ENCODE data around the gene PAQR4. TPM values are rescaled to one million over a fixed set of nuclear protein-coding genes. Genes with fewer than 3 reads are reported as not detected.
"Not testable (repeated sequence)": the region's sequence is repeated elsewhere in the genome, so short reads cannot be mapped to it uniquely, and the experiment has no call there.

The PAQR4 gene
- total RNA-seq, 1 experiment from 2014 or later: 47.9 TPM

- DNase-seq (ENCODE audit: low read depth): no peak
Observed at GRCh38 chr16:2942045-2942444, 27.1 kb upstream of the PAQR4 start.

DNA sequence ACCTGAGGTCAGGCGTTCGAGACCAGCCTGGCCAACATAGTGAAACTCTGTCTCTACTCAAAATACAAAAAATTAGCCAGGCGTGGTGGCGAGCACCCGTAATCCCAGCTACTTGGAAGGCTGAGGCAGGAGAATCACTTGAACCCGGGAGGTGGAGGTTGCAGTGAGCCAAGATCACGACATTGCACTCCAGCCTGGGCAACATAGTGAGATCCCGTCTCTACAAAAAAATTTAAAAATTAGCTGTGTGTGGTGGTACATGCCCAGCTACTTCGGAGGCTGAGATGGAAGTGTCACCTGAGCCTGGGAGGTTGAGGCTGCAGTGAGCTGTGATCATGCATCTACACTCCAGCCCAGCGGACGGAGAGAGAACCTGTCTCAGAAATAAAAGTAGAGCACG is 25.4 kb upstream of the PAQR4 start:
- DNase-seq (ENCODE audit: low read depth): not testable (repeated sequence)

DNA sequence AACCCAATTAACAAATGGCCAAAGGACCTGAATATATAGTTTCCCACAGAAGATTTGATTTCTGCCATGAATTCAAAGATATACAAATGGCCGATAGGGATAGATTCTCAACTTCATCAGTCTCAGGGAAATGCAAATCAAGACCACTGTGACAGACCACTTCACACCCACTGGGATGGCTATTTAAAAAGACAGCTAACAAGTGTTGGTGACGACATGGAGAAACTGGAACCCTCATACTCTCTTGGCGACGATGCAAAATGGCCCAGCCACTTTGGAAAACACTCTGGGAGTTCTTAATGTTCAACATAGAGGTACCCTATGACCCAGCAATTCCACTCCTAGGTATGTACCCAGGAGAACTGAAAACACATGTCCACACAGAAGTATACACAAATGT is 22.5 kb upstream of the PAQR4 start:
- DNase-seq (ENCODE audit: low read depth): no peak

GRCh38 chr16:2948807-2949704 is 20.1 kb upstream of the PAQR4 start:
- no peak for DNase-seq (ENCODE audit: low read depth)

DNA sequence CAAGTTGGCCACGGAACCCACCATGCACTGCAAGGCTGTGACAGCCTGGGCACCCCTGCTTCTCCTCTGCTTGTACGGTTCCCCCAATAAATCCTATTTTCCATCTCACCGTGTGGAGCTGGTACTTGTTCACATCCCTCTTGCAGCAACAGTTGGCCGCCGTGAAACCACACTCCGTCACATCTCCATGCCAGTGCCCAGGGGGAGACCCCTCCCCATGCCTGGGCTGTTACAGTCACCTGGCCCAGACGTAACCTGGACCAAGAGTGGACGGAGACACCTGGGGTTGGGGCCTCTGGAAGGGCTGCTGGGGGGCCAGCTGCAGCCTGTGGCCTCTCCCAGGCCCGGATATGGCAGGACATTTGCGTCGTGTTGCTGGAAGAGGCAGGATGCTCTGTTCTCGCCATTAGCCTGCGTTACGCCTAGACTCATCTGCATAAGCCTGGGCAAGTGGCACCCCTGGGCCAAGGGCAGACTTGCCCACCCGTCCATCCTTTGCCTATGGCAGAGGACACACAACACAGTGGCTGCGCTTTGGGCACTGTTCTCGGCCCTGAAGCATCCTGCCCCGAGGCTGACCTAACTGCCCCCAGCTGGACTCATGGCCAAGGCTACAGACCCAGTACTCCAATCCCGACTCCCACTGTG is 19.3 kb upstream of the PAQR4 start:
- DNase-seq (ENCODE audit: low read depth): no peak

DNA sequence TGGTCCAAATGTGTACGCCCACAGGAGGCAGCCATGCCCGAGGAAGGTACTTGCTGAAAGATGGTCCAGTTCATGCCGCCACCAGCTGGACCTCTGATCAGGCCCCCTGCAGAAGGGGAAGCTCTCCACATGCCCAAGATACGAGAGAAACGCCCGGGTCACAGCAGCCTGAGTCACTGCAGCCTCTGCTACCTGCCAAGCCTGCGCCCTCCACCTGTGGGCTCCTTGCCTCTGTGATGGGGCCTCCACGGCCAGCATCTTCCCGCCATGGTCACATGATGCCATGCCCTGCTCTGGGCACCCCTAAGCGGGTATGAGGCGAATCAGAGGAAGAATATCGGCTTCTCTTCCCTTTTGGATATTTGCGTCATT is 18.8 kb upstream of the PAQR4 start:
- no peak for DNase-seq (ENCODE audit: low read depth)

DNA sequence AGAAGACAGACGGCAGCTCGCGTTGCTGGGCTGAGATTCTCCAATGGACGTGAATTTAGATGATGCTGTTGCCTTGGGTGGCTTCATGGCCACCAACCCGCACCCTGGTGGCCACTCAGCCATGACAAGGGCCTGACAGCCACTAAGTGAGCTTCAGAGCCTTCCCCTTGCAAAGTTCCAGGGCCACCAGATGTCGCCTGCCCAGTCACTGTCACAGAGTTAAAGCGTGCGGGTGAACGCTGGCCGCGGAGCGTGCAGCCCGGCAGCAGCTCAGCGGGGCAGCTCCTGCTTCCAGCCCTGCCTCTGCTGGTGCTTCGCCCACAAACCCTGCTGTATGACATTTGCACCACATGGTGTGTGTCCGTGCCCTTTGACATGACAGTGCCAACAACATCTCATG is 18.4 kb upstream of the PAQR4 start:
- DNase-seq (ENCODE audit: low read depth): no peak

- no peak for DNase-seq (ENCODE audit: low read depth)
Observed at GRCh38 chr16:2952679-2953078, 16.5 kb upstream of the PAQR4 start.

DNA sequence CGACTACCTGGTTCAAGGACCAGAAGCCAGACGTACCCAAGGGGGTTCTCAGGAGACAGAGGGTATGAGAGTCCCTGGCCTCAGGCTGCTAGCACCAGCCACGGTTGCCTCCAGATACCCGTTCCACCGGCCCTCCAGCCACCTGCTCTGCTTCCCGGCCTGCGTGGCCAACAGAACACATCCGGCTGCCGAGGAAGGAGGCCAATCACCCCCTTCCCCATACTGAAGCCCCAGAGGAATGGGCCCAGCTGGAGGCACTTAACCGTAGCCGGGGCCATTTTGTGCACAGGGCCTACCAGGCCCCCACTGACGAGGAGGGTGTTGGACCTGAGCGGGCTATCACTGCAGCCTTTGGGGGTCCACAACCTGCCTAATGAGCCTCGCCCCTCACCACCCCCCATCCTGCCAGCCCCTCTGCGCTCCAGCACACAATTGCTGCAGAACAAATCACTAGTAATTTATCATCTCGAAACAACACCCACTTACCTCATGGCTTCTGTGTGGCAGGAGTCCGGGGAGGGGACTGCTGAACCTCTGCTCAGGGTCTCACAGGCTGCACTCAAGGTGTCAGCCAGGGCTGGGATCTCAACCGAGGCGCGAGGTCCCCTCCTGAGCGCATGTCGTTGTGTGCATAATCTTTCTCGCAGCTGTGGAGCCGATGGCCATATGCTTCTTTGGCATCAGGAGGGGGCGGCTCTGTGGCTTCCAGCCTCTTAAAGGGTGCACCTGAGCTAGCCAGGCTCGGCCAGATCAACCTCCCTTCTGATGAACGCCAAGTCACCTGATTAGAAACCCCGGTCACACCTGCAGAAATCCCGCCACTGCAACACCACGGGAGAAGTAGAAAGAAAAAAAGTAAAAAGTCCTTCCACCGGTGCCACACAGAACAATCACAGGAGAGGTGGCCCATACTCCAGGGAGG is 15.2 kb upstream of the PAQR4 start:
- no peak for DNase-seq (ENCODE audit: low read depth)

GRCh38 chr16:2954656-2955381 is 14.3 kb upstream of the PAQR4 start:
- DNase-seq (ENCODE audit: low read depth): no peak

DNA sequence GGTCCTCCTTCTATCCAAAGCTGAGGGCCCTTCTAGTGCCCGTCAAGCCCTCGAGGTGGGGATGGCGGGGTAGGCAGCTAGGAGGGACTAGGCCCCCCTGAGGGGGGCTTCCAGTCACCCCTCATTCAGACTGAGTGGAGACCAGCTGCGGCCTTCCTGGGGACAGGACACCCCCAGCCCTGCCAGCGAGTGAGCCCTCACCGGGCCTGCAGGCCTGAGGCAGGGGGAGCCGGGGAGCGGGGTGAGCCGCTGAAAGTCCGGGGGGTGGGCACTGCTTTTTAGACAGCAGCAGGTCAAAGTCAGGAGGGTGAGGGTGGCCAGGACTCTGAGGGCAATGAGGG is 13.7 kb upstream of the PAQR4 start:
- DNase-seq (ENCODE audit: low read depth): no peak

GRCh38 chr16:2955779-2956578 is 13.2 kb upstream of the PAQR4 start:
- DNase-seq (ENCODE audit: low read depth): no peak

DNA sequence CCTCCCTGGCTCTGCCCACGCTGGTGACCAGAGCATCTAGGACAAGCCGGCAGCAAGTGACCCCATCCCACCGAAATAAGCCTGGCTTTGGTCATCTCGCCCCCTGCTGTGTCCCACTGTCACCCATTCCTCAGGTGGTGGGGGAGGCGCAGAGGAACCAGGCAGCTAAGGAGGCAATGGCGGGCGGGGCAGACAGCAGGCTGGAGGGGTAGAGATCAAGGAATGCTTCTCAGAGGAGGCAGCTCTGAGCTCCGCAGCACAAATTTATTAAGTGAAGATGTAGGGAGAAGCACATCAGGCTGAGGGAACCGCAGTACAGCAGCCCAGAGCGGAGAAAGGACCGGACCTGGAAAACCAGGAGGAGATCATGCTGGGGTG is 12.6 kb upstream of the PAQR4 start:
- no peak for DNase-seq (ENCODE audit: low read depth)

GRCh38 chr16:2959206-2959605 is 9.9 kb upstream of the PAQR4 start:
- no peak for DNase-seq (ENCODE audit: low read depth)

GRCh38 chr16:2960183-2961010 is 8.8 kb upstream of the PAQR4 start:
- no peak for DNase-seq (ENCODE audit: low read depth)

DNA sequence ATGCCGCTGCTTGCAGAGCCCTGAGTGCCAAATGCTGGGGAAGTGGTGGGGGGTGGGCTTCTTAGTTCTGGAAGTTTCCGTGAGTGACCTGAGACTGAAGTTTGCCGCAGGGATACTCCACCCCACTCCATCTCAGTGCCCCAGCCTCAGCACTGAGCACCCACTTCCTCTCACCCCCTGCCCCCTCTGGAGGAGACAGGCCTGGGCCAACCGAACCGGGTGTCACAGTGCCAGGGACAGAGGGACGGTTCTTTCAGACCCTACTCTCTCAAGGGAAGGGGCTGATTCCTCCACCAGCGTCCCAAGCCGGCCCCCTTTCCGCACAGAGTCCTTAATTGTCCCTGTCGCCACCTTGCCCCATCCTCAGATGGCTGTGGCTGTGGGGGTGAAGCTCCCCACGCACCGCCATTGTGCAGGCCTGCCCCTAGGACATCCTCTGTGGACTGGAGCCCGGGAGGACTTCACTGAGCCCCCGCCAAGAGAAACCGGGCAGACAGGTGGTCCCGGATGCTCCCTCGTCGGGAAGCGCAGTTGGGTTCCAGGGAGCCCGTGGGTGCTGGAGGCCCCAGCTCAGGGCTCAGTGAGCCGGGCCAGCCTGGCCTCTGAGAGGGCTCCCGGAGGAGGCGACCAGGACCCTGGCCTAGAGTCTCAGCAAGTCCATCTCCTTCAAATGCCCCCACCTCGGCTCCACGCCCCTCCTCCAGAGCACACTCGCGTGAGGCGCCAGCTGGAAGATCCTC is 6.6 kb upstream of the PAQR4 start:
- no peak for DNase-seq (ENCODE audit: low read depth)

DNA sequence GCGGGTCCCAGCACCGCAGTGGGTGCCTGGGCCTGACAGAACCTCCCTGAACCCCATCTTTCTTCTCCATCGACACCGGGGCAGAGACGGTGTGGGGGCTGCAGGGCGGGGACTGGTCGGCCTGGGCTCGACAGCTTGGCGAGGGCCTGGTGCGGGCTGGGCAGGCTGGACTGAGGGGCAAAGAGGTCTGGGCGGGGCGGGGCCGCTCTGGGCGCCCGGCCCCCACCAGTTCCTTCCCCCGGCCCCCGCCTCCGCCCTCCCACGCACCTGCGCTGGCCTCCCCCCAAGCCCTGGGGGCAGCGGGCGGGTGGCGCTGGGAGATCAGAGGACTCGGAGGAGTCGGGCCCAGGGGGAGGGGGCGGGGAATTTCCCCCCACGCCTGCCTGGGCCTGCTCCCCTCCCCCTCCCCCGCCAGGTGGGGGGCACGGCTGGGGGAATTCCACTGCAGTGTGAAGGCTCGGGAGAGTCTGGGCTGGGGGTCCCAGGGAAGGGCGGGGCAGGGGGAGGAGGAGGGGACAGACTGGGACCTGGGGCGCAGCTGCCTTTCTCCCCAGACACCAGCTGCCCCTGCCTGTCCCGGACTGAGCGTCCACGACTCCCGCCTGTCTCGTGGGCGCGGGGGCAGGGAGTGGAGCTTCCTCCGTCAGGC is 6.0 kb upstream of the PAQR4 start:
- no peak for DNase-seq (ENCODE audit: low read depth)

GRCh38 chr16:2963723-2964474 is 5.2 kb upstream of the PAQR4 start, which contains the start of gene KREMEN2:
KREMEN2 (plus strand) TSS chr16:2964275; CDS start chr16:2964521, 246 bp downstream.
- DNase-seq (ENCODE audit: low read depth): peak; percentile 75
